Measurements from ENCODE around the gene NTN4. TPM values are rescaled to one million over a fixed set of nuclear protein-coding genes. Genes with fewer than 3 reads are reported as not detected.

NTN4 gene
- total and polyA plus RNA-seq, 4 donors: 22.1 to 72.4 (median 53.5) TPM

- 60 to 71% methylated on average over 7 of the region's 7 CpGs for WGBS, 2 donors
- ATAC-seq (ENCODE audit: insufficient read depth, low FRiP score): no peak
- Histone ChIP-seq H3K9ac (ENCODE audit: insufficient read depth in 1 of 2, low read length in 2 of 2) (no peak overlapping the region), H3K9me3 (ENCODE audit: control insufficient read depth in 4 of 4, insufficient read depth in 3 of 4, low read length in 3 of 4) (peaks cover 0 to 1% (median 0%) of the 10 kb centered on the region in 4 donors), H3K4me1 (ENCODE audit: control insufficient read depth in 5 of 5, insufficient read depth in 5 of 5, low read length in 5 of 5) (no peaks in the 10 kb centered on the region), H3K4me3 (no peak overlapping the region), H3K36me3 (ENCODE audit: control insufficient read depth in 4 of 4, insufficient read depth in 4 of 4, low read length in 4 of 4) (no peaks in the 10 kb centered on the region), H3K27me3 (ENCODE audit: control insufficient read depth in 3 of 3, insufficient read depth in 3 of 3, low read length in 2 of 3) (no peaks in the 10 kb centered on the region), H3K27ac (ENCODE audit: low read depth in 1 of 2, low read length in 1 of 2) (no peak overlapping the region)
- no peak for TF ChIP-seq CTCF (IDR thresholded peaks at IDR 0.05; ENCODE audit: control extremely low read depth, extremely low read depth)
- DNase-seq: peak in 2 of 3 donors; percentile 32 to 34
These were observed 166.0 kb downstream of the NTN4 start for GRCh38 chr12:95624589-95624988.

GRCh38 chr12:95623554-95624170, 166.9 kb downstream of the NTN4 start:
- H3K36me3 ChIP-seq (ENCODE audit: control insufficient read depth in 4 of 4, insufficient read depth in 4 of 4, low read length in 4 of 4): no peaks in the 10 kb centered on the region
- peak; percentile 69 to 80 (median 71) for DNase-seq
- no peak overlapping the region for H3K27ac ChIP-seq (ENCODE audit: low read depth in 1 of 2, low read length in 1 of 2)
- 47 to 61% methylated on average over 13 to 18 of the region's 18 CpGs for WGBS, 2 donors
- H3K9me3 ChIP-seq (ENCODE audit: control insufficient read depth in 4 of 4, insufficient read depth in 3 of 4, low read length in 3 of 4): peaks cover 0 to 1% (median 0%) of the 10 kb centered on the region in 4 donors
- ATAC-seq (ENCODE audit: insufficient read depth, low FRiP score): peak; percentile 81
- H3K27me3 ChIP-seq (ENCODE audit: control insufficient read depth in 3 of 3, insufficient read depth in 3 of 3, low read length in 2 of 3): no peaks in the 10 kb centered on the region
- no peak overlapping the region for H3K4me3 ChIP-seq
- no peak overlapping the region for H3K9ac ChIP-seq (ENCODE audit: insufficient read depth in 1 of 2, low read length in 2 of 2)
- H3K4me1 ChIP-seq (ENCODE audit: control insufficient read depth in 5 of 5, insufficient read depth in 5 of 5, low read length in 5 of 5): no peaks in the 10 kb centered on the region
- TF ChIP-seq CTCF (IDR thresholded peaks at IDR 0.05; ENCODE audit: control extremely low read depth, extremely low read depth): peak; percentile 19

GRCh38 chr12:95622879-95623278, 167.7 kb downstream of the NTN4 start:
- DNase-seq (no peak), ATAC-seq (ENCODE audit: insufficient read depth, low FRiP score) (no peak)
- Histone ChIP-seq H3K36me3 (ENCODE audit: control insufficient read depth in 4 of 4, insufficient read depth in 4 of 4, low read length in 4 of 4) (no peaks in the 10 kb centered on the region), H3K9ac (ENCODE audit: insufficient read depth in 1 of 2, low read length in 2 of 2) (no peak overlapping the region), H3K27me3 (ENCODE audit: control insufficient read depth in 3 of 3, insufficient read depth in 3 of 3, low read length in 2 of 3) (no peaks in the 10 kb centered on the region), H3K9me3 (ENCODE audit: control insufficient read depth in 4 of 4, insufficient read depth in 3 of 4, low read length in 3 of 4) (peaks cover 0 to 1% (median 0%) of the 10 kb centered on the region in 4 donors), H3K4me1 (ENCODE audit: control insufficient read depth in 5 of 5, insufficient read depth in 5 of 5, low read length in 5 of 5) (no peaks in the 10 kb centered on the region), H3K27ac (ENCODE audit: low read depth in 1 of 2, low read length in 1 of 2) (no peak overlapping the region), H3K4me3 (no peak overlapping the region)
- TF ChIP-seq CTCF (IDR thresholded peaks at IDR 0.05; ENCODE audit: control extremely low read depth, extremely low read depth): no peak
- WGBS, 2 donors: 87 to 98% methylated on average over 3 of the region's 3 CpGs

GRCh38 chr12:95621725-95622124, 168.8 kb downstream of the NTN4 start:
- Histone ChIP-seq H3K4me3 (no peak overlapping the region), H3K27me3 (ENCODE audit: control insufficient read depth in 3 of 3, insufficient read depth in 3 of 3, low read length in 2 of 3) (no peaks in the 10 kb centered on the region), H3K36me3 (ENCODE audit: control insufficient read depth in 4 of 4, insufficient read depth in 4 of 4, low read length in 4 of 4) (no peaks in the 10 kb centered on the region), H3K27ac (ENCODE audit: low read depth in 1 of 2, low read length in 1 of 2) (no peak overlapping the region), H3K9ac (ENCODE audit: insufficient read depth in 1 of 2, low read length in 2 of 2) (no peak overlapping the region), H3K9me3 (ENCODE audit: control insufficient read depth in 4 of 4, insufficient read depth in 3 of 4, low read length in 3 of 4) (peaks cover 0 to 1% (median 0%) of the 10 kb centered on the region in 4 donors), H3K4me1 (ENCODE audit: control insufficient read depth in 5 of 5, insufficient read depth in 5 of 5, low read length in 5 of 5) (no peaks in the 10 kb centered on the region)
- ATAC-seq (ENCODE audit: insufficient read depth, low FRiP score) (no peak), DNase-seq (no peak)
- WGBS, 2 donors: 86 to 93% methylated on average over 6 of the region's 6 CpGs
- no peak for TF ChIP-seq CTCF (IDR thresholded peaks at IDR 0.05; ENCODE audit: control extremely low read depth, extremely low read depth)
